Peyer's patch (tissue), 4 donors: ENCODE results near the gene CCDC57. TPM values are rescaled to one million over a fixed set of nuclear protein-coding genes. Genes with fewer than 3 reads are reported as not detected.
A peak's percentile ranks its signal among the peaks of the same experiment; 100 is the strongest.
"Not testable (repeated sequence)": the region's sequence is repeated elsewhere in the genome, so short reads cannot be mapped to it uniquely, and the experiment has no call there.

ENCODE experiments used
- DNase-seq, 3 donors: peaks; one replicate each; pipeline ENCODE4 v3.0.0-alpha.2; 2017 to 2019
- H3K27ac ChIP-seq, 4 donors: fragments of 200-600 bp; sonication (generic); one replicate each; pipeline ENCODE4 v1.5.1; 2016 to 2019
- H3K27me3 ChIP-seq, 2 donors: fragments of 200-600 bp; sonication (generic); one replicate each; pipeline ENCODE4 v1.5.1; 2019
- H3K36me3 ChIP-seq, 3 donors: fragments of 200-600 bp; sonication (generic); one replicate each; pipeline ENCODE4 v1.5.1; 2016 to 2019
- H3K4me1 ChIP-seq, 4 donors: fragments of 200-600 bp; sonication (generic); one replicate each; pipeline ENCODE4 v1.5.1; 2016 to 2019
- H3K4me3 ChIP-seq, 4 donors: fragments of 200-600 bp; sonication (generic); 1 replicate in 3 of 4; 2 replicates in 1 of 4; pipeline ENCODE4 v1.5.1; 2016 to 2019; ENCODE audit warnings: mild to moderate bottlenecking in 1 of 4
- H3K9me3 ChIP-seq, 4 donors: fragments of 200-600 bp; sonication (generic); one replicate each; pipeline ENCODE4 v1.5.1; 2016 to 2019; ENCODE audit warnings: mild to moderate bottlenecking in 1 of 4
- CTCF ChIP-seq, 6 experiments: fragments of 450-650 bp in 4 of 6; fragments of 200-600 bp in 2 of 6; sonication (generic) in 1 of 6; IDR thresholded peaks; one replicate each; pipeline ENCODE4 v1.5.1; 2017 to 2019; ENCODE audit warnings: antibody characterized with exemption in 6 of 6, mild to moderate bottlenecking in 3 of 6, moderate library complexity in 1 of 6
- POLR2A ChIP-seq, 2 donors: fragments of 450-650 bp; IDR thresholded peaks; one replicate each; pipeline ENCODE4 v1.5.1; 2017; ENCODE audit warnings: antibody characterized with exemption in 2 of 2, mild to moderate bottlenecking in 2 of 2, moderate library complexity in 2 of 2
- total RNA-seq, 4 donors: library from RNA; depleted of rRNA; stranded (reverse); fragments of >200 nt; gene quantifications; one replicate each; pipeline ENCODE4 v1.1.0, GENCODE V29; 2016

CCDC57 gene
- total RNA-seq, 4 donors from 2014 or later, result 28.2 to 144 (median 79.8) TPM

- no peaks in the 10 kb centered on the region for H3K9me3 ChIP-seq
- no peak overlapping the region for H3K4me3 ChIP-seq
- no peak for TF ChIP-seq POLR2A (IDR thresholded peaks at IDR 0.05)
- TF ChIP-seq CTCF (IDR thresholded peaks at IDR 0.05), result no peak
- H3K4me1 ChIP-seq, result no peaks in the 10 kb centered on the region
- DNase-seq, result no peak
- H3K27me3 ChIP-seq, result no peaks in the 10 kb centered on the region
- H3K36me3 ChIP-seq, result no peaks in the 10 kb centered on the region
- peak overlapping the region in 2 of 4 donors; percentile 52 to 63 for H3K27ac ChIP-seq
Measured at GRCh38 chr17:82134101-82134500, 78.5 kb downstream of the CCDC57 start.

GRCh38 chr17:82133166-82133953 lies 79.3 kb downstream of the CCDC57 start:
- H3K4me3 ChIP-seq, H3K9me3 ChIP-seq, H3K36me3 ChIP-seq, DNase-seq, H3K4me1 ChIP-seq, H3K27me3 ChIP-seq: not testable (repeated sequence)
- peak overlapping the region in 1 of 4 donors; percentile 40 for H3K27ac ChIP-seq

GRCh38 chr17:82129095-82129494 lies 83.5 kb downstream of the CCDC57 start:
- H3K27me3 ChIP-seq, result no peaks in the 10 kb centered on the region
- H3K27ac ChIP-seq, result no peak overlapping the region
- no peak for DNase-seq
- no peak overlapping the region for H3K4me3 ChIP-seq
- TF ChIP-seq POLR2A (IDR thresholded peaks at IDR 0.05) (no peak), CTCF (IDR thresholded peaks at IDR 0.05) (no peak)
- H3K36me3 ChIP-seq, result no peaks in the 10 kb centered on the region
- H3K9me3 ChIP-seq, result no peaks in the 10 kb centered on the region
- H3K4me1 ChIP-seq, result no peaks in the 10 kb centered on the region

- TF ChIP-seq CTCF (IDR thresholded peaks at IDR 0.05), result no peak
- no peak for TF ChIP-seq POLR2A (IDR thresholded peaks at IDR 0.05)
- no peaks in the 10 kb centered on the region for H3K27me3 ChIP-seq
- H3K27ac ChIP-seq, result peak overlapping the region in 1 of 4 donors; percentile 71
- no peak for DNase-seq
- no peak overlapping the region for H3K4me3 ChIP-seq
- H3K36me3 ChIP-seq, result no peaks in the 10 kb centered on the region
- no peaks in the 10 kb centered on the region for H3K9me3 ChIP-seq
- no peaks in the 10 kb centered on the region for H3K4me1 ChIP-seq
Measured at GRCh38 chr17:82128287-82128686, 84.4 kb downstream of the CCDC57 start.

- Histone ChIP-seq H3K9me3 (no peaks in the 10 kb centered on the region), H3K27me3 (no peaks in the 10 kb centered on the region), H3K4me3 (no peak overlapping the region), H3K4me1 (no peaks in the 10 kb centered on the region), H3K36me3 (no peaks in the 10 kb centered on the region), H3K27ac (peak overlapping the region in 1 of 4 donors; percentile 71)
- no peak for DNase-seq
- no peak for TF ChIP-seq CTCF (IDR thresholded peaks at IDR 0.05)
- no peak for TF ChIP-seq POLR2A (IDR thresholded peaks at IDR 0.05)
Measured at GRCh38 chr17:82127704-82128103, 84.9 kb downstream of the CCDC57 start.

GRCh38 chr17:82127315-82127595 lies 85.4 kb downstream of the CCDC57 start:
- no peak for DNase-seq
- Histone ChIP-seq H3K9me3 (no peaks in the 10 kb centered on the region), H3K27ac (peak overlapping the region in 2 of 4 donors; percentile 12 to 71), H3K36me3 (no peaks in the 10 kb centered on the region), H3K27me3 (no peaks in the 10 kb centered on the region), H3K4me1 (no peaks in the 10 kb centered on the region), H3K4me3 (no peak overlapping the region)
- TF ChIP-seq CTCF (IDR thresholded peaks at IDR 0.05) (no peak), POLR2A (IDR thresholded peaks at IDR 0.05) (no peak)
